K562 (cell line): ENCODE data around the gene JADE2. TPM values are rescaled to one million over a fixed set of nuclear protein-coding genes. Genes with fewer than 3 reads are reported as not detected.

ENCODE experiments used
- ATAC-seq: fragments of 200-7000 bp; cut with Tn5 transposase; 3 replicates; pipeline ENCODE4 v1.9.1; 2020; ENCODE audit warnings: moderate library complexity
- BruUV-seq: library from RNA; stranded (reverse); fragments of 400-500 nt; replicated peaks from 2 replicates; lab custom pipeline; 2021; lab: Mats Ljungman, UMichigan
- CTCF ChIA-PET: fragments of 300-600 bp; formaldehyde crosslinking; extraction: SDS; loops from one replicate; lab custom pipeline; 2021; ENCODE audit warnings: low intra/inter-chr PET ratio; lab: Yijun Ruan, JAX
- POLR2A ChIA-PET: fragments of 300-600, 350-650 bp; sonication (Branson Sonifier 250); formaldehyde crosslinking; extraction: SDS; loops from one replicate; lab custom pipeline; 2021; ENCODE audit warnings: antibody characterized with exemption, inconsistent platforms; lab: Yijun Ruan, JAX
- DNase-seq, 4 experiments: peaks; one replicate each; pipeline versions ENCODE4 v3.0.0 to v3.0.0-alpha.2; 2011 to 2018; ENCODE audit warnings: low spot score in 3 of 4, mixed read lengths in 3 of 4; ENCODE audit errors: extremely low read depth in 1 of 4
- FAIRE-seq: peaks from 2 replicates; lab custom pipeline; 2011; peaks lifted over from hg19 to GRCh38; lab: Jason Lieb, UNC
- H2AFZ ChIP-seq: 2 replicates; pipeline ENCODE4 v1.6.0; 2011; ENCODE audit warnings: low read depth, low read length, control low read depth, inconsistent platforms
- H3K27ac ChIP-seq: fragments of 200-600 bp; 3 replicates; pipeline ENCODE4 v1.8.0; 2011; ENCODE audit warnings: low read depth, mild to moderate bottlenecking, control low read depth, inconsistent platforms, low read length, moderate library complexity, mixed read lengths; ENCODE audit errors: extremely low read depth
- H3K27me3 ChIP-seq, 2 experiments: fragments of 300-600 bp in 1 of 2; 2 replicates in 1 of 2; 3 replicates in 1 of 2; pipeline versions ENCODE4 v1.6.0 to v1.8.0; 2011; ENCODE audit warnings: inconsistent platforms in 2 of 2, low read length in 2 of 2, mild to moderate bottlenecking in 1 of 2, mixed read lengths in 1 of 2, moderate library complexity in 1 of 2; ENCODE audit not compliant: control insufficient read depth in 2 of 2, insufficient read depth in 2 of 2
- H3K36me3 ChIP-seq: fragments of 300-600 bp; 3 replicates; pipeline ENCODE4 v1.8.0; 2011; ENCODE audit warnings: mild to moderate bottlenecking, low read length, inconsistent platforms; ENCODE audit not compliant: control insufficient read depth, insufficient read depth
- H3K4me1 ChIP-seq, 2 experiments: fragments of 200-600 bp in 1 of 2; replicated peaks in 1 of 2; 2 replicates in 1 of 2; 3 replicates in 1 of 2; pipeline versions ENCODE4 v1.5.1 to v1.8.0; 2011; ENCODE audit warnings: inconsistent platforms in 2 of 2, low read length in 2 of 2, mild to moderate bottlenecking in 1 of 2, mixed read lengths in 1 of 2, moderate library complexity in 1 of 2; ENCODE audit not compliant: control insufficient read depth in 2 of 2, insufficient read depth in 2 of 2
- H3K4me2 ChIP-seq: 2 replicates; pipeline ENCODE4 v1.6.1; 2011; ENCODE audit warnings: low read length, control low read depth, inconsistent platforms, mixed read lengths; ENCODE audit not compliant: insufficient read depth
- H3K4me3 ChIP-seq: fragments of 200-600 bp; sonication (generic), shearing (Covaris generic); 2 replicates; pipeline ENCODE4 v1.5.1; 2016; ENCODE audit warnings: control low read depth, inconsistent platforms
- H3K79me2 ChIP-seq: fragments of 200-600 bp; 3 replicates; pipeline ENCODE4 v1.8.0; 2011; ENCODE audit warnings: low read length, inconsistent platforms; ENCODE audit not compliant: control insufficient read depth, insufficient read depth
- H3K9ac ChIP-seq, 2 experiments: 2 replicates each; pipeline versions ENCODE4 v1.6.0 to v1.6.1; 2011; ENCODE audit warnings: low read depth in 2 of 2, low read length in 2 of 2, control low read depth in 1 of 2, inconsistent platforms in 1 of 2, mild to moderate bottlenecking in 1 of 2, mixed read lengths in 1 of 2; ENCODE audit not compliant: insufficient read depth in 1 of 2
- H3K9me1 ChIP-seq: one replicate; pipeline ENCODE4 v1.6.0; 2011; ENCODE audit warnings: inconsistent platforms, mild to moderate bottlenecking, low read length, moderate library complexity; ENCODE audit not compliant: control insufficient read depth, insufficient read depth
- H3K9me3 ChIP-seq: replicated peaks from 2 replicates; pipeline ENCODE4 v1.5.1; 2011; ENCODE audit warnings: low read depth, low read length, inconsistent platforms; ENCODE audit not compliant: control insufficient read depth, insufficient read depth
- H4K20me1 ChIP-seq: replicated peaks from 2 replicates; pipeline ENCODE4 v1.6.1; 2011; ENCODE audit warnings: low read length, inconsistent platforms, mixed read lengths; ENCODE audit not compliant: control insufficient read depth, insufficient read depth
- ARHGAP35 ChIP-seq: fragments of 450-650 bp; IDR thresholded peaks from 2 replicates; pipeline ENCODE4 v1.6.1; 2018; ENCODE audit not compliant: partially characterized antibody
- ARID1B ChIP-seq: fragments of 450-650 bp; IDR thresholded peaks from 2 replicates; pipeline ENCODE4 v1.6.1; 2016; ENCODE audit warnings: antibody characterized with exemption, mild to moderate bottlenecking, inconsistent platforms
- MBD2 ChIP-seq: sonication (generic); IDR thresholded peaks from 2 replicates; pipeline ENCODE4 v1.6.1; 2016; ENCODE audit warnings: low read depth, borderline replicate concordance
- MECOM ChIP-seq: fragments of 250-450 bp; sonication (Bioruptor Pico); IDR thresholded peaks from 2 replicates; pipeline ENCODE4 v1.8.0; 2022; ENCODE audit warnings: inconsistent platforms
- MYBL2 ChIP-seq, 2 experiments: fragments of 450-650 bp in 1 of 2; sonication (generic) in 1 of 2; formaldehyde crosslinking in 1 of 2; IDR thresholded peaks; 2 replicates each; pipeline versions ENCODE4 v1.6.1 to v1.8.1; 2017 to 2022; ENCODE audit warnings: borderline replicate concordance in 1 of 2, inconsistent platforms in 1 of 2, low read depth in 1 of 2, mild to moderate bottlenecking in 1 of 2, missing genetic modification reagents in 1 of 2, moderate library complexity in 1 of 2
- NFIX ChIP-seq: fragments of 250-450 bp; sonication (Bioruptor Pico); IDR thresholded peaks from 2 replicates; pipeline ENCODE4 v1.4.0; 2020; ENCODE audit warnings: low read depth, mild to moderate bottlenecking, moderate library complexity
- RFX5 ChIP-seq: IDR thresholded peaks from 2 replicates; pipeline ENCODE4 v1.6.1; 2011; ENCODE audit warnings: low read depth, mild to moderate bottlenecking, improper control_type of control experiment, low read length
- RNF2 ChIP-seq: sonication (generic); IDR thresholded peaks from 2 replicates; pipeline ENCODE4 v1.6.1; 2016
- SNRNP70 ChIP-seq: fragments of 200-400 bp; formaldehyde crosslinking; optimal IDR thresholded peaks from 2 replicates; pipeline ENCODE3; 2017; ENCODE audit warnings: low read depth, low read length
- STAT5A ChIP-seq: IDR thresholded peaks from 2 replicates; pipeline ENCODE4 v1.6.1; 2012; ENCODE audit warnings: low read length, inconsistent platforms, borderline replicate concordance
- WGBS: fragments of 100-300 bp; shearing (Covaris generic); methylation state at CpG from one replicate; pipeline ENCODE4 v1.1.6; 2016; ENCODE audit warnings: low coverage, mixed read lengths; ENCODE audit not compliant: insufficient coverage; ENCODE audit errors: missing lambda C conversion rate; 5-methylcytosine and 5-hydroxymethylcytosine counted together
- in situ Hi-C: fragments of 300-500 bp; cut with MboI; formaldehyde crosslinking; loops from 4 replicates; pipeline ENCODE4 v1.15.0; 2018; ENCODE audit warnings: inconsistent platforms, mixed read lengths
- intact Hi-C: fragments of 100-400 bp; cut with micrococcal nuclease; formaldehyde crosslinking; loops from 2 replicates; pipeline ENCODE4 v1.14.2; 2022
- polyA plus RNA-seq, 8 experiments: library from polyadenylated mRNA; depleted of rRNA in 4 of 8; stranded (reverse) in 5 of 8; unstranded in 3 of 8; fragments of >200 nt; fragmentation: Nextera tagmentation in 2 of 8; fragmentation: Illumina TruSeq in 1 of 8; extraction: Ambion mirVana in 2 of 8; extraction: Trizol in 1 of 8; gene quantifications; 2 replicates each; pipeline versions ENCODE4 v1.2.1 to v1.2.3, GENCODE V29; 2011 to 2014; ENCODE audit warnings: inconsistent platforms in 1 of 8, missing spikeins in 1 of 8
- total RNA-seq, 7 experiments: library from RNA; depleted of rRNA in 6 of 7; stranded (reverse); fragments of >200 nt in 6 of 7; fragmentation: Illumina TruSeq in 2 of 7; extraction: Trizol in 2 of 7; gene quantifications; 2 replicates each; pipeline versions ENCODE4 v1.2.1 to v1.2.3, GENCODE V29; 2011 to 2021; ENCODE audit warnings: low replicate concordance in 1 of 7
- TF ChIP-seq, protein P1 (sequence below): fragments of 450-650 bp; formaldehyde crosslinking; IDR thresholded peaks from 2 replicates; pipeline ENCODE4 v1.4.0; 2020; ENCODE audit warnings: mild to moderate bottlenecking, moderate library complexity
- TF ChIP-seq, protein P2 (sequence below): fragments of 250-450 bp; sonication (Bioruptor Pico); IDR thresholded peaks from 2 replicates; pipeline ENCODE4 v1.5.0; 2021; ENCODE audit warnings: mild to moderate bottlenecking, borderline replicate concordance

JADE2 gene
- total and polyA plus RNA-seq, 9 of the 15 experiments (the other 6 are each of a cell fraction or from before 2014, with no cell fraction given), result 0.50 to 23.3 (median 9.1) TPM

DNA sequence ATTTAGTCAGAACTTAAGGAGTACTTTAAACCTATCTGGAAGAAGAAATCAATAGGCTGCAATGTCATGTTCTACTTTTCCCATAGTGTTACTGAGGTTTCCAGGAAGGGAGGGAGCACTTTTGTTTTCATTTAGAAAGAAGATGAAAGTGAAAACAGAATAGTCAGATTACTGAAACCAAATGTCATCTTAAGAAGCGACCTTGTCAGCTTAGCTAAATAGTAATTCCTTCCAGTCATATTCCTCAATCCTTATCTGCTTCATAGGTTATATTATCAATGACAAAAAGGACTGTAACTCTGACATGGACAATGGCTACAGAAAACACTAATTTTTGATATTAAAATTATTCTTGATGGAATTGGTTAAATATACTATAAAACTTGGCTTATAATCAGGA, 79.4 kb downstream of the JADE2 start:
- Histone ChIP-seq H3K9me1 (no peaks in the 10 kb centered on the region), H3K4me2 (no peak overlapping the region), H3K27me3 (no peaks in the 10 kb centered on the region), H3K4me3 (no peak overlapping the region), H3K9ac (no peak overlapping the region), H3K9me3 (no peaks in the 10 kb centered on the region), H3K27ac (no peak overlapping the region), H3K4me1 (no peaks in the 10 kb centered on the region), H3K79me2 (no peaks in the 10 kb centered on the region), H2AFZ (no peak overlapping the region), H4K20me1 (no peaks in the 10 kb centered on the region), H3K36me3 (peaks cover 60% of the 10 kb centered on the region)
- ATAC-seq (no peak), DNase-seq (no peak), FAIRE-seq (no peak)
- 64% methylated on average over 1 of the region's 1 CpG for WGBS
- BruUV-seq, result no TSS peak
- no peak for TF ChIP-seq NFIX (CRISPR knock-in tag)
- no peak for TF ChIP-seq STAT5A
- TF ChIP-seq, protein P1, sequence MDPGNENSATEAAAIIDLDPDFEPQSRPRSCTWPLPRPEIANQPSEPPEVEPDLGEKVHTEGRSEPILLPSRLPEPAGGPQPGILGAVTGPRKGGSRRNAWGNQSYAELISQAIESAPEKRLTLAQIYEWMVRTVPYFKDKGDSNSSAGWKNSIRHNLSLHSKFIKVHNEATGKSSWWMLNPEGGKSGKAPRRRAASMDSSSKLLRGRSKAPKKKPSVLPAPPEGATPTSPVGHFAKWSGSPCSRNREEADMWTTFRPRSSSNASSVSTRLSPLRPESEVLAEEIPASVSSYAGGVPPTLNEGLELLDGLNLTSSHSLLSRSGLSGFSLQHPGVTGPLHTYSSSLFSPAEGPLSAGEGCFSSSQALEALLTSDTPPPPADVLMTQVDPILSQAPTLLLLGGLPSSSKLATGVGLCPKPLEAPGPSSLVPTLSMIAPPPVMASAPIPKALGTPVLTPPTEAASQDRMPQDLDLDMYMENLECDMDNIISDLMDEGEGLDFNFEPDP (CRISPR knock-in tag), result no peak
- no peak for TF ChIP-seq ARID1B
- no peak for TF ChIP-seq SNRNP70
- TF ChIP-seq, protein P2, sequence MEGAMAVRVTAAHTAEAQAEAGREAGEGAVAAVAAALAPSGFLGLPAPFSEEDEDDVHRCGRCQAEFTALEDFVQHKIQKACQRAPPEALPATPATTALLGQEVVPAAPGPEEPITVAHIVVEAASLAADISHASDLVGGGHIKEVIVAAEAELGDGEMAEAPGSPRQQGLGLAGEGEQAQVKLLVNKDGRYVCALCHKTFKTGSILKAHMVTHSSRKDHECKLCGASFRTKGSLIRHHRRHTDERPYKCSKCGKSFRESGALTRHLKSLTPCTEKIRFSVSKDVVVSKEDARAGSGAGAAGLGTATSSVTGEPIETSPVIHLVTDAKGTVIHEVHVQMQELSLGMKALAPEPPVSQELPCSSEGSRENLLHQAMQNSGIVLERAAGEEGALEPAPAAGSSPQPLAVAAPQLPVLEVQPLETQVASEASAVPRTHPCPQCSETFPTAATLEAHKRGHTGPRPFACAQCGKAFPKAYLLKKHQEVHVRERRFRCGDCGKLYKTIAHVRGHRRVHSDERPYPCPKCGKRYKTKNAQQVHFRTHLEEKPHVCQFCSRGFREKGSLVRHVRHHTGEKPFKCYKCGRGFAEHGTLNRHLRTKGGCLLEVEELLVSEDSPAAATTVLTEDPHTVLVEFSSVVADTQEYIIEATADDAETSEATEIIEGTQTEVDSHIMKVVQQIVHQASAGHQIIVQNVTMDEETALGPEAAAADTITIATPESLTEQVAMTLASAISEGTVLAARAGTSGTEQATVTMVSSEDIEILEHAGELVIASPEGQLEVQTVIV (CRISPR knock-in tag), result no peak
- TF ChIP-seq MYBL2 (IDR thresholded peaks at IDR 0.05; ENCODE audit: low read depth), result no peak
- TF ChIP-seq MYBL2 (CRISPR knock-in tag; IDR thresholded peaks at IDR 0.05; ENCODE audit: borderline replicate concordance), result no peak
- no peak for TF ChIP-seq RFX5
- no peak for TF ChIP-seq MBD2
- no peak for TF ChIP-seq RNF2
- TF ChIP-seq MECOM (CRISPR knock-in tag), result no peak
- no peak for TF ChIP-seq ARHGAP35
- POLR2A ChIA-PET, result interaction anchor here (1.0 kb wide), 1 partner anchor 11 kb away, joined by 4 read pairs; no protein-coding TSS in a partner anchor
- CTCF ChIA-PET, result no interaction called here
- intact Hi-C loops (no loop called here), in situ Hi-C loops (no loop called here)
